GM21737 (cell line): ENCODE data around the gene TPSAB1.

Experiments
- ATAC-seq: cut with Tn5 transposase; IDR thresholded peaks from one replicate; pipeline ENCODE4 v1.9.1; 2021; ENCODE audit warnings: mild to moderate bottlenecking, moderate library complexity; ENCODE audit not compliant: unreplicated experiment

TPSAB1 gene

GRCh38 chr16:1281517-1281916 lies 41.0 kb downstream of the TPSAB1 start:
- no peak for ATAC-seq

GRCh38 chr16:1282324-1282973 lies 41.9 kb downstream of the TPSAB1 start:
- no peak for ATAC-seq

- ATAC-seq: no peak
These were observed 42.8 kb downstream of the TPSAB1 start for GRCh38 chr16:1283296-1283695.

- ATAC-seq: no peak
These were observed 43.6 kb downstream of the TPSAB1 start for GRCh38 chr16:1283996-1284616.

- ATAC-seq: no peak
These were observed 45.4 kb downstream of the TPSAB1 start for GRCh38 chr16:1285669-1286512.

- no peak for ATAC-seq
These were observed 46.1 kb downstream of the TPSAB1 start for GRCh38 chr16:1286513-1287094.

- ATAC-seq: no peak
These were observed 47.6 kb downstream of the TPSAB1 start for GRCh38 chr16:1287982-1288670.

- no peak for ATAC-seq
These were observed 48.4 kb downstream of the TPSAB1 start for GRCh38 chr16:1288813-1289476.

- ATAC-seq: no peak
These were observed 49.0 kb downstream of the TPSAB1 start for GRCh38 chr16:1289477-1289866.

- ATAC-seq: no peak
These were observed 49.6 kb downstream of the TPSAB1 start for GRCh38 chr16:1290063-1290501.

GRCh38 chr16:1290860-1291575 lies 50.5 kb downstream of the TPSAB1 start:
- no peak for ATAC-seq

- no peak for ATAC-seq
These were observed 51.1 kb downstream of the TPSAB1 start for GRCh38 chr16:1291576-1291974.
